KOPT-K1 (cell line): ENCODE measurements around the gene CAPN12.

Experiments used
- H3K27ac ChIP-seq: fragments of 200-600 bp; sonication (generic); 2 replicates; pipeline ENCODE4 v1.5.1; 2016; ENCODE audit warnings: antibody characterized with exemption, mild to moderate bottlenecking, low read depth, low read length; ENCODE audit not compliant: poor library complexity, severe bottlenecking
- H3K36me3 ChIP-seq: fragments of 200-600 bp; sonication (generic); 2 replicates; pipeline ENCODE4 v1.5.1; 2017; ENCODE audit warnings: antibody characterized with exemption, mild to moderate bottlenecking, low read length, moderate library complexity; ENCODE audit not compliant: insufficient read depth
- H3K9me3 ChIP-seq: fragments of 200-600 bp; sonication (generic); 2 replicates; pipeline ENCODE4 v1.5.1; 2017; ENCODE audit warnings: antibody characterized with exemption, low read length, mild to moderate bottlenecking; ENCODE audit not compliant: insufficient read depth, poor library complexity, severe bottlenecking

The CAPN12 gene

GRCh38 chr19:38714354-38714778 lies 29.9 kb downstream of the CAPN12 start:
- no peaks in the 10 kb centered on the region for H3K9me3 ChIP-seq
- no peak overlapping the region for H3K27ac ChIP-seq
- peaks cover 68% of the 10 kb centered on the region for H3K36me3 ChIP-seq

DNA sequence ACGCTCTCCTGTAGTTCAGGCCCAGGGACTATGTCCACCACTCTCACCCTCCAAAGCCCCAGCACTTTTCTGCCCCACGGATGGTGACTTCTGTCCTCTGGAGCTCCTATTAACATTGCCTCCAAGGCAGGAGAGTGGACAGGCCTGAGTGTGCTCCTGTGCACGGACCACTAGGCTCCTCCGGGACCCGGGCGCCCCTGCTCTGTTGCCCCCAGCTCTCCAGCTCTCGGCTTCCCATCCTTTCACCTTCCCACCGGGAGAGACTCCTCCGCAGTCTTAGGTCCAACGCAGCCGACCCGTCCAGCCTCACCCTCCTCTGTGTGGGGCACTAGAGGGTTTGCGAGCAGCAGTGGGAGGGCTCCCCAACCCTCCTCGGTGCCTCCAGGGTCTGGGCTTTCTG lies 30.4 kb downstream of the CAPN12 start:
- no peaks in the 10 kb centered on the region for H3K9me3 ChIP-seq
- peaks cover 73% of the 10 kb centered on the region for H3K36me3 ChIP-seq
- H3K27ac ChIP-seq: no peak overlapping the region

DNA sequence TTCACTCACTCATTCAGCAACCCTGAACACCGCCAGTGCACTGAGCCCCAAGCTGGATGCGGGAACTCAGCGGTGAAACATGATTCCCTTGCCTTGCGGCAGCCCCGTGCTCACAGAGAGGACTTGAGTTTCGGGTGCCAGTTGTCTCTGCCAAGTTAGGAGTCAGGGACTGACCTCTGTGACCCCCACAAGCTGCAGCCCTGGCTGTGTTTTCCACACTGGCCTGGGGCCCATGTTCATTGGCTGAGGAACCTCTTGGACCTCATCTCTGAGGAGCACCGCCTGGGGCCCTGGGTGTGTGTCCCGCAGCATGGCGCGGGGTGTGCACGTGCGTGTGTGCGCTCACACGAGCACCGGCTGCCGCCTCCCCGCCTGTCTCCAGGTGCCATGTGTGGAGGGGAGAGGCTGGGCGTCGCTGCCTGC lies 31.0 kb downstream of the CAPN12 start:
- no peaks in the 10 kb centered on the region for H3K9me3 ChIP-seq
- peaks cover 79% of the 10 kb centered on the region for H3K36me3 ChIP-seq
- H3K27ac ChIP-seq: no peak overlapping the region

DNA sequence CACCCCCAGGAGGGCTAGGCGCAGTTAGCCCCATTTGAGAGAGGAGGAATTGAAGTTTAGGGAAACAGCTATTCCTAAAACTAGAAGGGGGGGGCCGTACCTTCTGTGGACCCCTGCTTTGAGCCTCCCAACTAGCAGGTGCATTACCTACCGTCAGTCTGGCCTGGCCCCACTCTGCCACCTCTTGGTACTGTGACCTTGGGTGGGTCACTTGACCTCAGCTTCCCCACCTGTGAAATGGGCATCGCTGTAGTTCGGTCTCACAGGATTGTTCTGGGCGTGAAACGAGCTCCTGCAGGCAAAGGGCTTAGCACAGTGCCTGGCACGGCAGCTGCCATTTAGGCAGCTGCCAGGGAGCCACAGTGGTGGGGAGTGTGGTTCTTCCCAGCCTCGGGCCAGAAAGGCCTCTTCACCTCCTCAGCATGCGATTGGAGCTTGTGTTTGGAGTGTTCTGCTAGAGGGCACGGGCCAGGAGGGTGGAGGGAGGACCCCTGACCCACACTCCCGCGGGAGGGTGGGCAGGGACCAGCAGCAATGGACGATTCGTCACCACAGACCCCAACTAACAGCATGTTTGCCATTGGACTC lies 32.0 kb downstream of the CAPN12 start:
- Histone ChIP-seq H3K9me3 (no peaks in the 10 kb centered on the region), H3K27ac (no peak overlapping the region), H3K36me3 (peaks cover 80% of the 10 kb centered on the region)

GRCh38 chr19:38711726-38712153 lies 32.5 kb downstream of the CAPN12 start:
- Histone ChIP-seq H3K36me3 (peaks cover 80% of the 10 kb centered on the region), H3K27ac (no peak overlapping the region), H3K9me3 (no peaks in the 10 kb centered on the region)

- H3K27ac ChIP-seq: no peak overlapping the region
- H3K36me3 ChIP-seq: peaks cover 82% of the 10 kb centered on the region
- H3K9me3 ChIP-seq: no peaks in the 10 kb centered on the region
These were observed 33.1 kb downstream of the CAPN12 start for GRCh38 chr19:38710928-38711725.

DNA sequence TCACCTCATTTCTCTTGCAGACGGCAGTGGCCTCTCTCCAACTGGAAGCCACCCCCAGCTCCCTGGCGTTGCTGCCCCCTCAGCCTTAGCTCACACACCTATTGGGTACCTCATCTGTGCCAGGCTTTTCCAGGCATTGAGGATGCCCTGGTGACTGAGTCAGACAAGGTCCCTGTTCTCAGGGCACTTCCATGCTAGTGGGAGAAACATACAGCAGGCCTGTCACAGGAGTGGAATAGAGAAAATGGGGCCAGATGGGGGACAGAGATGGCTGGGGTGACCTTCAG lies 33.9 kb downstream of the CAPN12 start:
- no peak overlapping the region for H3K27ac ChIP-seq
- no peaks in the 10 kb centered on the region for H3K9me3 ChIP-seq

GRCh38 chr19:38709671-38710415 lies 34.4 kb downstream of the CAPN12 start:
- H3K36me3 ChIP-seq: peaks cover 90% of the 10 kb centered on the region
- H3K9me3 ChIP-seq: no peaks in the 10 kb centered on the region
- H3K27ac ChIP-seq: no peak overlapping the region

More for the DNA sequence above, 33.9 kb downstream of the CAPN12 start:
- peaks cover 86% of the 10 kb centered on the region for H3K36me3 ChIP-seq

- peaks cover 86% of the 10 kb centered on the region for H3K36me3 ChIP-seq
These were observed 35.2 kb downstream of the CAPN12 start for GRCh38 chr19:38709119-38709518.

DNA sequence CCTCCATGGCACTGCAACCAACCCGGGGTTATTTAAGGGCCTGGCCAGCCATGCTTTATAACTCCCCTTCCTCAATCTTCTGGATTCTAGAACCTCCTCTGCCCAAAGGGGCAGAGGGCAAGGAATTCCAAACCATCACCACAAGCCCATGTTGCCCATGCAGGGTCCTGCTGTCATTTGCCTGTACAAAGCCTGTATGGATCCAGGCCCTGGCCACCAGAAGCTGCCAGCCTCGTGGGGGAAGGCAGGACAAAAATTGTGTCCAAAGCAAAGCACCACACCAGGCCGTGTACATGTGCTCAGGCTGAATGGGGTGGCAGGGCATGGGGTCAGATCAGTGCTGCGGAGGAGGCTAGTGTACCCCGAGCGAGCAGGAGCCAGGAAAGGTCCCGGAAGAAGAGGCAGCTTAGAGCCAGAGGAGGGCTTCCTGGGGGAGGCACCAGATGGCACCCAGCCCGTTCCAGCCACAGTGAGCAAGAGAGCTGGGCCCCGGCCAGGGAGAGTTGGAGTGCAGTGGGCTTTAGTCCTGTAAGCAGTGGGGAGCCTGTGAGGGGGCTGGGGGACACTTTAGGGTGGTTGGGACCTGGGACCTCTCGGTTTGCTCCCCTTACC lies 35.8 kb downstream of the CAPN12 start:
- Histone ChIP-seq H3K36me3 (peaks cover 89% of the 10 kb centered on the region), H3K27ac (no peak overlapping the region), H3K9me3 (no peaks in the 10 kb centered on the region)

More at GRCh38 chr19:38709119-38709518, 35.2 kb downstream of the CAPN12 start:
- H3K9me3 ChIP-seq: no peaks in the 10 kb centered on the region
- H3K27ac ChIP-seq: no peak overlapping the region

GRCh38 chr19:38707512-38708114 lies 36.7 kb downstream of the CAPN12 start:
- Histone ChIP-seq H3K27ac (no peak overlapping the region), H3K9me3 (no peaks in the 10 kb centered on the region), H3K36me3 (peaks cover 88% of the 10 kb centered on the region)

DNA sequence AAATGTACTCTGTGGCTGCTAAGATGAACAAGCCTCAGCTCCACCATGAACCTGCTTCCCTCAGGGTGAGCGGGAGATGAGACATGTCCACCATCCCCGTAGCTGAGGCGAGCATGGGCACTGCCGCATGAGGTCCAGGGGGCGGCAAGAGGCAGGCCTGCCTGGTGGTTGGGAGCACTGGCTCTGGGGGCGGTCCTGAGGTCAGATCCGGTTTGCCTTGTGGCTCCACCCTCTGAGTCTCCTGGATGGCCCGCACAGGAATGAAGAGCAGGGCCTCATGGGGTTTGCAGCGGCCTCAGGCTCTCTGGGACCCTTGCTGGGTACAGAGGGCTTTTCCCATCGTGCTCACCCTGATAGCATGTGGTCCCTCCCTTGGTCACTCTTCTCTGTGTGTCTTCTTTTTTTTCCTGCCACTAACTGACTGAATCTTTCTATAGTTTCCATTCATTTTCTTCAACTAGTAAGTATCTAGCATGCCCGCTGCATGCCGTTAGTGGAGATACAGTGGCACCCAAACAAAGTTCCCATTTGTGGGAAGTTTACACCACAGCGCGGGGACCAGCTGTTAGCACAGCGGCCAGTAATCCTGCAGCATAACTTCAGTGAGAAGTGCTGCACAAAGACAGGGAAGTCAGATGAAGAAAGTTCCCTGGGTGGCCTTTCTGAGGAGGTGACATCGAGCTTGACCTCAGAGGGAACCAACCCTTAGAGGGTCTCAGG lies 37.3 kb downstream of the CAPN12 start:
- H3K27ac ChIP-seq: no peak overlapping the region
- H3K36me3 ChIP-seq: peaks cover 91% of the 10 kb centered on the region
- no peaks in the 10 kb centered on the region for H3K9me3 ChIP-seq

DNA sequence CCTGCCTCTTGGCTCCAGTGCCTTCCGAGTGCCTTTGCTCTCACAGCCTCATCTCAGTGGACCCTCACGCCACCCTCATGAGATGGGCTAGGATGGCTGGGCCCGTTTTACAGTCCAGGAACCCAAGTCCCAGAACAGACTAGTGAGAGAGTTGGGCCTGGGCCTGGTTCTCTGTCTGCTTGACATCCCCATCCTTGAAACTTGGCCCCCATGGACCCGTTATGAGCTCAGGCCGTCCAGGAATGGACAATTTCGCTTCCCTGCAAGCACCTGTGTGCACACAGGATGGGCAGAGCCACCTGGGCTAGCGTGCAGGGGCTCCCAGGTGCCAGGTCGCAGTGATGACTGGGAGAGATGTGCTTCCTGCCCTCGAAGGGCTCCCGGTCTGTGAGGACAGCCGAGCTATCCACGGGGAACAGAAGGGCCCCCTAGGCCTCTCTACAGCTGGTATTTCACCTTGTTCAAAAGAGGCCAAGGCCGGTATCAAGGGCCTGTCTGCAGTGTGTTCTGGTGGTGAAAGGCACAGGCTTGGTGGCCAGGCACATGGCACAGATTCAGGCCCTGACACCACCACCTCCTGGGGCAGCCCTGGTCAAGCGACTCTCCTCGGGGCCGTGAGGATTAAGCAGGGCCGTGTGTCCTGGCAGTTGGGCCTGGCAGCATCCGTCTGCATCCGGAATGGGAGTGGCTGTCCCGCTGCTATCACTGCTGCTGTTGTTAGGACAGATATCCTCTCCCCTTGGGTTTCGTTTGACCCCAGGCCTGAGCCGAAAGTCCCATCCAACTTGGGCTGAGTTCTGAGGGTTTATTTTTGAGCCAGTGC lies 38.9 kb downstream of the CAPN12 start:
- H3K27ac ChIP-seq: no peak overlapping the region
- peaks cover 91% of the 10 kb centered on the region; the same call in 1 of the 2 replicates for H3K36me3 ChIP-seq
- H3K9me3 ChIP-seq: no peaks in the 10 kb centered on the region
